ENCODE results near the gene OR2T8. TPM values are rescaled to one million over a fixed set of nuclear protein-coding genes. Genes with fewer than 3 reads are reported as not detected.

The OR2T8 gene
- total RNA-seq, 1 experiment from 2014 or later: not detected

GRCh38 chr1:247883346-247883745, 36.7 kb upstream of the OR2T8 start (continued):
- TF ChIP-seq E2F5 (CRISPR knock-in tag; IDR thresholded peaks at IDR 0.05): no peak
- TF ChIP-seq E2F1 (CRISPR knock-in tag; IDR thresholded peaks at IDR 0.05): no peak
- TF ChIP-seq ZNF416 (CRISPR knock-in tag; IDR thresholded peaks at IDR 0.05): no peak
- no peak for TF ChIP-seq ZNF396 (CRISPR knock-in tag; IDR thresholded peaks at IDR 0.05; ENCODE audit: borderline replicate concordance)
- no peak for TF ChIP-seq PRDM15 (CRISPR knock-in tag; IDR thresholded peaks at IDR 0.05)
- no peak for TF ChIP-seq ZNF671 (CRISPR knock-in tag; IDR thresholded peaks at IDR 0.05)
- no peak for TF ChIP-seq ESRRA (CRISPR knock-in tag; IDR thresholded peaks at IDR 0.05; ENCODE audit: borderline replicate concordance)
- no peak for TF ChIP-seq GRHL2 (CRISPR knock-in tag; IDR thresholded peaks at IDR 0.05; ENCODE audit: insufficient replicate concordance, severe bottlenecking)
- no peak for TF ChIP-seq NFATC4 (CRISPR knock-in tag; IDR thresholded peaks at IDR 0.05)
- no peak for TF ChIP-seq CDX4 (CRISPR knock-in tag; IDR thresholded peaks at IDR 0.05; ENCODE audit: borderline replicate concordance)
- TF ChIP-seq FOXJ3 (CRISPR knock-in tag; IDR thresholded peaks at IDR 0.05; ENCODE audit: borderline replicate concordance): no peak

GRCh38 chr1:247884797-247885413, 35.1 kb upstream of the OR2T8 start:
- Mint-ChIP-seq H3K27ac (no peak overlapping the region), H3K4me3 (no peak overlapping the region), H3K27me3 (ENCODE audit: low read depth) (no peaks in the 10 kb centered on the region; the same call in 1 of the 2 replicates), H3K4me1 (no peaks in the 10 kb centered on the region), H3K9me3 (peaks cover 20% of the 10 kb centered on the region), H3K36me3 (peaks cover 6% of the 10 kb centered on the region)
- ChIA-PET CTCF (interaction anchor here (0.5 kb wide), 1 partner anchor 33 kb away, joined by 6 read pairs; no protein-coding TSS in a partner anchor), POLR2A (no interaction called here)
- ATAC-seq (no peak), DNase-seq (ENCODE audit: low spot score) (no peak)
- no peak for TF ChIP-seq ZNF263 (CRISPR knock-in tag; IDR thresholded peaks at IDR 0.05; ENCODE audit: low read depth)
- no peak for TF ChIP-seq FOXK1 (CRISPR knock-in tag; IDR thresholded peaks at IDR 0.05)
- TF ChIP-seq NR3C1 (CRISPR knock-in tag; conservative IDR thresholded peaks at IDR 0.05; ENCODE audit: low read depth): no peak
- no peak for TF ChIP-seq ETV6 (CRISPR knock-in tag; IDR thresholded peaks at IDR 0.05)
- no peak for TF ChIP-seq ZNF219 (CRISPR knock-in tag; IDR thresholded peaks at IDR 0.05; ENCODE audit: borderline replicate concordance)
- TF ChIP-seq ZMAT4 (CRISPR knock-in tag; IDR thresholded peaks at IDR 0.05): no peak
- no peak for TF ChIP-seq PRRX2 (CRISPR knock-in tag; IDR thresholded peaks at IDR 0.05)
- TF ChIP-seq TEAD1 (CRISPR knock-in tag; IDR thresholded peaks at IDR 0.05): no peak

Data from WTC11 (cell line).